ENCODE measurements around the gene NPM3.

- TF ChIP-seq CTCF (conservative IDR thresholded peaks at IDR 0.05; ENCODE audit: low read length) (no peak), EZH2phosphoT487 (IDR thresholded peaks at IDR 0.05; ENCODE audit: borderline replicate concordance) (no peak)
Observed at GRCh38 chr10:101741938-101742337, 41.3 kb downstream of the NPM3 start.
